Activated effector memory CD4-positive, alpha-beta T cell treated with anti-CD3 and anti-CD28 coated beads, Interleukin-2, amount 50 U/mL, for 16 hours (primary cell): ENCODE data around the gene GATA2.

Experiments used
- DNase-seq: peaks from one replicate; pipeline ENCODE4 v3.0.0-alpha.2; 2020

GATA2 gene

DNA sequence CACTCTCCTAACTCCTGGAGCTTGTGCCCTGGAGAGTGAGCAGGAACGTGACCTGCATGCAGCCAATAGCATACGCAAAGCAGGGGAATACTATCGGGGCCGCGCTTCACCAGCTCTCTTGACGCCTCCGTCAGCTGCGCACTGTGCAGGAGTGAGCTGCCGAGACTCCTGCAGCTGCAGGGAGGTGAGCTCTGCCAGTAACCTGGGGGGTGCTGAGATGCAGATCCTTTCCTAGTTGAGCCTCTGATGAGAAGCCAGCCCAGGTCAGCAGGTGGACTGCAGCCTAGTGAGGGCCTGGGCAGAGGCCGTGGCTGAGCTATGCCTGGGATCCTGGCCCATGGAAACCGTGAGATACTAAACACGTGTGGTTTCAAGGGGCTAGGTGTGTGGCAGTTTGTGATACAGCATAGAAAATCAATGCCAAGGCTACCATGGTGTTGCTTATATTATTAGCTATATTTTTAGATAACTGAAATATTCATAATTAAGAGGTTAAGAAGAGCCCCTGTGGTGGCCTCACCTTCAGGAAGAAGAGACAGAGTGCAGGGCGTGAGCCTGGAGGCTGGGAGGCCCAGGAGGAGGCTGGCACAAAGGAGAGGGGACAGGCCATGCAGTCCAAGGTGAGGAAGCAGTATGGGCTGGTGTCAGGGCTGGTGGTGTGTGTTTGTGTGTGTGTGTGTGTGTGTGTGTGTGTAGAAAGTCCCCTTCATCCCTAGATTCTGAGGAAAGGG is 20.4 kb downstream of the GATA2 start:
- no peak for DNase-seq

DNA sequence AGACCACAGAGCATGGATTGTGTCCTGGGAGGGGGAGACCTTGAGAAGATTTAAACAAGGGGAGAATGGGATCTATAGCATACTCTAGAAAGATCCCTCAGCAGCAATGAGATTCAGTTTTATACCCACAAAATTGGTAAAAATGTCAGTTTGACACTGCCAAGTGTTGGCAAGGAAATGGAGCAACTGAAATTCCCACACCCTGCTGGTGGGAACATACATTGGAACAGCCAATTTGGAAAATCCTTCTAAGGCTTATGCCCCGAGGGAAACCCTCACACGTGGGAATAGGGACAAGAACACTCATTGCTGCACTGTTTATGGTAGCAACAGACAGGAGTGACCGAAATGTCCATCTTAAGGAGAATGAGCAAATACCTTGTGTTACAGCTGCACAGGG is 21.3 kb downstream of the GATA2 start:
- DNase-seq, result no peak

DNA sequence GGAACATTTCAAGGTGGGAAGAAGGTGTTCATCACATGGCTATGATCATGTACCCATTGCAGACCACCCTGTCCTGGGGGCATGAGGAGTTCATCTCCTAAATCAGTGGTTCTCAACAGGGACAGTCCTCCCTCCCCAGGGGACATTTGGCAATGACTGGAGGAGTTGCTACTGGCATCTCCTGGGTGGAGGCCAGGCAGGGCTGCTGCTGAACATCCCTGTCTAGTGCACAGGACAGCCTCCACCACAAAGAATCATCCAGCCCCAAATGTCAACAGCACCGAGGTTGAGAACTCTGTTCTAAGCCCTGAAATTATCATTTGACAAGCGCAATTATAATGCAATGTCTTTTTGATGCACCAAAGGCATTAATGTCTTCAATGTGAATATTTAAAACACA is 21.9 kb downstream of the GATA2 start:
- DNase-seq, result no peak

DNA sequence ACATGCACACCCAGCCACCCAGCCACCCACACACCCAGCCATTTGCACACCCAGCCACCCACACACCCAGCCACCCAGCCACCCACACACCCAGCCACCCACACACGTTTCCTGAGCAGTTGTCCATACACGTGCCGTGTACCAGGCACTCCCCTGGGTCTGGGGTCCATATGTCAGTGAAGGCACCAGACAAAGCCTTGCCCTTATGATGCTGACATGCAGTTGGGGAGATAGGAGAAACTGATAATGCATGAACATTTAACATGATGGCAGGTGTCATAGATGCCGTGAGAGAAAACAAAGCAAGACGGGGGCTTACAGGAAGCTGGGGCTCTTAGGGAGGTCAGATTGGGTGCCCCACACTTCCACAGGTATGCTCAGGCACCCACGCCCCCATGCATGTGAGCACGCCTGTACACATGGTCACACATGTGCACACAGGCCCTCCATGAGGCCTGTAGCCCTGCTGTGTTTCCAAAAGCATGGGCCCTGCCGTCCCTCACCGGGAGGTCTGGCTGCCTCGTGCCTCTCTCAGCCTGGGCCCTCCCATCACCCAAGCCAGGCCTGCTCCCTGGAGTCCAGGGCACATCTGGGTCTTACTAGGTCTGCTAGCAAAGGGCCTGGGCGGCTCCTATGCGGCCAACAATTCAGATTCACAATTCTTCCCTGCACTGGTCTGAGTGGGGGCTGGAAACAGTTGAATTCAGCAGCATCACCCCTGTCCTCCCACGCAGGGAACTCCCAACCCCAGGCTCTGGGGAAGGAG is 22.7 kb downstream of the GATA2 start:
- no peak for DNase-seq

DNA sequence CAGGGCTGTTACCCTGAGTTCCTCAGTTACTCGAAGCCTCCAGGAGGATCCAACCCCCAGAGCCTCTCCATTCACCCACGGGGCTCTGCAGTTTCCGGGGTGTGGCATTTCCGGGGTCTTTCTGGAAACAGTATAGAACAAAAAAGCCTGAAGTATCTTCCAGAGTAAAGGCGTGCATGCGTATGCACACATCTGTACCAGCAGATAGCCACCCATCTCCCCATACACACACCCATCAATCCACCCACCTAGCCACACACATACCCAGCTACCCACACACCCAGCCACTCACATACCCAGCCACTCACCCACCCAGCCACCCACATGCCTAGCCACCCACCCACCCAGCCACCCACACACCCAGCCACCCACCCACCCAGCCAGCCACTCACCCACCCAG is 23.4 kb downstream of the GATA2 start:
- DNase-seq, result no peak

DNA sequence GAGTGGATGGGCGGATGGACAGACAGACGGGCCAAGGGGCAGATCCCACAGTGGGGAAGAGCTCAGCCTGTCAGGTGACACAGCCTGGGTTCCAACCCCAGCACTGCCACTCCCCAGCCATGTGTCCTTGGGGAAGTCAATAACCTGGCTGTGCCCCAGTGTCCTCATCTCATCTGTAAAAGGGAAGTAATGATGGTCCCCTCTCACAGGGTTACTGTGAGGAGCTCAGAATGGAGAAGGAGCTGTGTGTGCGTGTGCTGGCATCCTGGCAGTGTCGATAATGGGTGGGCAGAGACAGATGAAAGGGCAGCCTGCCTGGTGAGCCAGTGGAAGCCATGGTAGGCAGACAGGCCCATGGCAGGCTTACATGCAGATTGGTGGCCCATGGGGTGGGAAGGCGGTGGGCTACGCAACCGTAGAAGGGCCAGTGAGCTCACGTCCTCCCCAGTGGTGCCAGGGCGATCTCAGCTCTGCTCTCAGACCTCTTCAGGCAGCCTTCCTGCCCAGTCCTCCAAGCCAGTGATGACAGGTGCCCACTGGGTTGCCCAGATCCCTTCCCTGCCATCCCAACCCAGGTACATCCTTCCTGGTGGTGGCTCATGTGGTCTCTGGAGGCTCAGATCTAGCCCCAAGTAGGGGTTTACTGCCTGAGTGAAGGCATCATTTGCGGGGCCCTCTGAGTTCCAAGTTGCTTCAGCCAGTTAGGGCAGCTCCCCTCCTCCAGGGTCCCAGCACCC is 24.0 kb downstream of the GATA2 start:
- no peak for DNase-seq

DNA sequence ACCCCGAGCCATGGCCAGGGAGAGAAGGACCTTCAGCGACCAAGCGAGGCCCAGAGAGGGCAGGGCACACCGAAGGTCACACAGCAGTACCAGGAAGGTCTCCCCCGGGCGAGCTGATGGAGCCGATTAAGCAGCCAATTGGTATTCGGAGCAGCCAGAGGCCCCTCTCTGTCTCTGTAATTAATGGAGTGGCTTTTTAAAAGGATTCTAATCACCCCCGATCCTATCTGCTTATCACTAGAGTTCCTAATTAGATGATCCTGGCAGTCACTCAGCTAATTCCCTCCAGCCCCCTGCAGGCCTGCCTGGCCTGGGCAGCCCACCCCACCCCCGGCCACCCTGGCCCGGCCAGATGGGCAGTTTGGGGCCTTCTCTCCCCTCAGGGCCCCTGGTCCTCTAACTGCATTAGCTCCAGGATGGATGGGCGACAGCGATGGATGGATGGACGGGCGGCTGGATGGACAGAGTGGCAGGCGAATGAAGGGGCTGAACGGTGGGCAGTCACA is 24.7 kb downstream of the GATA2 start:
- DNase-seq, result no peak

DNA sequence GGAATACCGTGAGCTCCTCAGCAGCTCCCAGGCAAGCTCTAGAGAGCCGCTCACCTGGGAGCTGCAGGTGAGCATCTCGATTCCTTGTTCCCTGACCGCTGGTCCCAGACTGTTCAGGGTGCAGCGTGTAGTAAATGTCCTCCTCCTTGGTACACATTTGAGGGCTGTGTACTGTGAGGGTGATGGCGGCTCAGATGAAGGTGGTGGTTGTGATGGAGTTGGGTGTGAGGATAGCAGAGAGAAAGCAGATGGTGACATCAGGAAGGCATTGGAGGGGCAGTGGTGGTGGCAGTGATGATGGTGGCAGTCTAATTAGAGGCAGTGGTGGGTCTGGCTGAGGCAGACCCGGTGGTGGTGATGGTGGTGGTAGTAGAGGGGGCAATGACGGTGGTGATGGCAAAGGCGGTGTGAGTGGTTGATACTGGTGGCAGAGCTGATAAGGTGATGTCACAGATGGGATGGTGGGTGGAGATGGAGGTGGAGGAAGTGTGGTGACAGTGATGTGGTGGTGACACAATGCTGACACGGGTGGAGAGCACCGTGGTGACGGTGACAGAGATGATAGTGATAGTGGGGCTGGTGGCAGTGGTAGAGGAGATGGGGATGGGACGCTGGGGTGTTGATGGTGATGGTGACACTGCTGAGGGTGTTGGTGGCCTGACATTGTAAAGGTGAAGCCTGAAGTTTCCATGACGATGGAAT is 26.0 kb downstream of the GATA2 start, which contains the start of gene DNAJB8:
TSS of gene DNAJB8 (minus strand) at position 51 of the 702 bp plus-strand sequence. CDS start 3,645 bp downstream, outside the sequence.
- DNase-seq, result peak; percentile 71

DNA sequence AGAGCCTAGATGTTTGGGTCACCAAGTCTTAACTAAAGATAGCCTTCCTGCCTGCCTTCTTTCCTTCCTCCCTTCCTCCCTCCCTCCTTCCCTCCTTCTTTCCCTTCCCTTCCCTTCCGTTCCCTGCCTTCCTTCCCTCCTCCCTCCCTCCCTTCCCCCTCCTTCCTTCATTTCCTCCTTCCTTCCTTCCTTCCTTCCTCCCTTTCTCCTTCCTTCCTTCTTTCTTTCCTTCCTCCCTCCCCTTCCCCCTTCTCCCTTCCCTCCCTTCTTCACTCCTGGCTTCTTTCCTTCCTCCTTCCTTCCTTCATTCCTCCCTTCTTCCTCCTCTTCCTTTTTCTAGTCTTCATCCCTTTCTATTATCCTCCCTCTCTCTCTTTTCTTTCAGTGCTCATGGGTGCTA is 28.3 kb downstream of the GATA2 start:
- DNase-seq, result no peak

DNA sequence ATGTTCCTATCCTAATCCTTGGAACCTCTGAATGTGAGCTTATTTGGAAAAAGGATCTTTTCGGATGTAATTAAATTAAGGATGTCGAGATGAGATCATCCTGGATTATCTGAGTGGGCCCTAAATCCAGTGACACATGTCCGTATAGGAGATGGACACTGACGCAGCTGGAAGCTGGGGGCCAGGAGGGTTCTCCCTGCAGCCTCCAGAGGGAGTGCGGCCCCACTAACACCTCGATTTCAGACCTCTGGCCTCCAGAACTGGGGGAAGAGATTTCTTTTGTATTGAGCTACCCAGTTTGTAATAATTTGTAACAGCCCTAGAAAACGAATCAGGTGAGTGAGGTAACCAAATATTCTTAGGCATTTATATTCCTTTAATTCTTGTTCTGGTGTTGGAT is 28.8 kb downstream of the GATA2 start:
- DNase-seq, result no peak

DNA sequence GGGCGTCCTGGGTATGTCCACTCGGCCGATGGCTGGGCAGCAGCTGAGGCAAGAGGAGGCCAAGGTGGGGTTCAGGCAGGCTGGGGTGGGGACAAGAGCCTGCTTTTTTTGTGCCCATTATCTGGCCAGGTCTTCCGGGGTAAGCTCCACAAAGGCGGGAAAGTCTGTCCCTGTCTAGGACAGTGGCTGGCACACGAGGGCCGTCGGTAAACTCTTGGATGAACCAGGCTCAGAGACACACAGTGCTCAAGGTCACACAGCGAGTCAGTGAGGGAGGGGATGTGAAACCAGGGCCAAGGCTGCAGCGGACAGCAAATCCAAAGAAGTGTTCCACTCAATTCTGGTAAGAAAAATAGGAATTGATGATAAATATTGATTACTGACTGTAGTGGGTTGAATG is 29.2 kb downstream of the GATA2 start:
- no peak for DNase-seq

DNA sequence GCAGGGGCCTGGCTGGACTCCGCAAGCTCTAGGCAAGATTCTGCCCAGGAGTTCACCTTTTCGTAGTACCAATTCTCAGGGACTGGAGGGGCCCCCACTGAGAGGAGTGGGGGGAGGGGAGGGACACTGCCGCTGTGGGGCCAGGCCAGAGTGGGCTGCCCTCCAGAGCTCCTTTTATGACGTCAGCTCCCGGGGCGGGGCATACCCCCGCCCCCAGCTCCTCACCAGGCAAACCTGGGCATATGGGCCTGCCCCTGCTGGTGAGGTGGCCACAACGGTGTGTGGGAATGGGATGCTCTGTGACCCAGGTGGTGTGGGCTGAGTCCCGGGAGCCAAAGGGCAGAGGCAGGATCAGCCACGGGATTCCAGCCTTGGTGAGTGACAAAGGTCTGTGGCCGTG is 29.6 kb downstream of the GATA2 start:
- no peak for DNase-seq

DNA sequence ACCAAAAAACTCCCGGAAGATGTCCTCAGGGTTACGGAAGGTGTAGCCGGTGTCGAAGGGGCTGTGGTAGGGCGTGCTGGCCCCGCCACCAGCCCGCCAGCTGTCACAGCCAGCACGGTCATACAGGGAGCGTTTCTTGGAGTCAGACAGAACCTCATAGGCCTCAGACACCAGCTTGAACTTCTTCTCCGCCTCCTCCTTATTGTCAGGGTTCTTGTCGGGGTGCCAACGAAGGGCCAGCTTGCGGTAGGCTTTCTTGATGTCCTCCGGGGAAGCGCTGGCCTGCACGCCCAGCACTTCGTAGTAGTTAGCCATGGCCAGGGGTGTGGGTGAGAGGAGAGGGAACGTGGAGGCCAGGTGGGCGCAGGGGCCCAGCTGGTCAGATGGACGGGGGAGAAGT is 30.1 kb downstream of the GATA2 start:
- no peak for DNase-seq

DNA sequence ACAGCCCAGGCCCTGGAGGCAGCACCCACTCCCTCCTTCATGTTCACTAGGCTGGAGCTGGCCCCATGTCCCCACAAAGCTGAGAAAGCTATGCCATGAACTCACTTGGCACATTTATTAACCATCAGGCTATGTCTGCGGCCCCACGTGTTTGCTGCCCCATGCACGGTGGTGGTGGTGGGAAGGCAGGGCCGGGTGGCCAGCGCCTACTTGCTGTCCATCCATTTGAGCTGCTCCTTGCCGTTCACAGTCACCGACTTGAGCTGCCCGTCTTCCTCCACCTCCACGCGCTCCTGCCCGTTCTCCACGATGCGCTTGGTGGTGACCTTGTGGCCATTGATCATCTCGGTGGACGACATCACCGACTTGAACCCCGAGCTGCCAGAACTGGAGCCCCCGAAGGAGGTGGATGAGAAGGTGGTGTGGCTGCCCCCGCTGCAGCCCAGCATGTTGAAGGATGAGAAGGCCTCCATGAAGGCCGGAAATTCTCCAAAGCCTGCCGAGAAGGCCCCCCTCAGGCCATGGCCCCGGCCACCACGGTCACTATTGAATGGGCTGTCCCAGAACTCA is 30.6 kb downstream of the GATA2 start:
- no peak for DNase-seq

DNA sequence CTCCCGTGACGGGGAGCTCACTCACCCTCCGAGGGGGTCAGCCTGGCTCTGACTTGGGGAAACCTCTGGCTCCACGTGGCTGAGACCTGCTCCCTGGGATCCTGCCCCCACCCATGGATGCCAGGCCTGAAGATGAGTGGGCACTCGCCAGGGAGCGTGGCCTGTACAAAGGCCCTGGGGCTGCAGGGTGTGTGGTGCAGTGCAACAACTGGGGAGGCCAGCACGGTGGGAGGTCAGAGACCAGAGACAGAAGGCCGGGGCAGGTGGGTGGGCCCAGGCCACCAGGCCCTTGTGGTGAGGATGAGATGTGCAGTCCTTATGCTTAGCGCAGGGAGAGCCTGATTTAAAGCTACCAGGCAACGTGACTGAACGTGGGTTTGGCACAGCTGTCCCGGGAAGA is 31.3 kb downstream of the GATA2 start:
- DNase-seq, result no peak

DNA sequence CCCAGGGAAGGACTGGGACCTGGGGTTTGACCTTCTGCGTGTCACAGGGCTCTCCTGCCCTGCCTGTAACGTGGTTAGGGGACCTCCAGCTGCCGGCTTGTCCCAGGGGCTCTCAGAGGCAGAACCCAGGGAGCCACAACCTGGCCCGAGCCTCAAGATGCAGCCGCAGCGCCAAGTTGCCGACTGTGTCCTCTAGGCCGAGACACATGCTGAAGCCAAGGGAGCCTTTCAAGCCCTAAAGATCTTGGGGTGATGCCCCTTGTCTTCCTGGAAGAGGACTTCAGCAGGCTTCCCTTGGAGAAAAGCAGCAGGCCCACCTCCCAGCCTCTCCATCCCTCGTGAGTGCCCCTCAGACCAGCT is 33.6 kb downstream of the GATA2 start:
- DNase-seq, result no peak

DNA sequence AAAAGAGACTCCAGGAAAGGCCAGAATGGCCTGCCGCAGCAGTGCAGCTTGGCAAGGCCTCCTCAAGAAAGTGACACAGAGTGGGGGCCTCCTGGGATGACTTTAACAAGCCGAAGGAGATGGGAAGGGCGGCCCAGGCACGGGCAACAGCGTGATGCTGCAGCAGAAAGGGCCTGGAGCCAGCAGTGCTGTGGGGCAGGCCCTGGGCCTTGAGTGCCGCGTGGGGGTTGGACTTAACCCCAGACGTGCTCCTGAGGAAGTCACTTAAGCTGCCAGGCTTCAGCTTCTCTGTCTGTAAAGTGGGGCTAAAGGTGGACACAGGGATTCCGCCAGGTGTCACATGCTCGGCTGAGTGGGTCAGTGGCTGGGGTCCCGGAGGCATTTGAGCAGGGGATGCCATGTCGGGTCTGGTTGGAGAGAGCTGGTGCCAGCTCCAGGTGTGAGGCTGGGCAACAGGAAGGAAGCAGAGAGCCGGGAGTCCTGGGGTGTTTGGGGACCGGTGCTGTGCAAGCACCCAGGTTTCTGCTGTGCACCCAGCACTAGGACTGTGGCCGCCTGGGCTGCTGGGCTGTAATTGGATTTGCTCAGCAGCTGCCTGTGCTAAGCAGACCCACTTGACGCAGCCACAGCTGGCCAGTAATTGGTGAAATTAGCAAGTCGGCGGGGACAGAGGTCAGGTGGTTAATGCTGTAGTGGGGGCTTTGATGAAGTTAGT is 34.1 kb downstream of the GATA2 start:
- no peak for DNase-seq

DNA sequence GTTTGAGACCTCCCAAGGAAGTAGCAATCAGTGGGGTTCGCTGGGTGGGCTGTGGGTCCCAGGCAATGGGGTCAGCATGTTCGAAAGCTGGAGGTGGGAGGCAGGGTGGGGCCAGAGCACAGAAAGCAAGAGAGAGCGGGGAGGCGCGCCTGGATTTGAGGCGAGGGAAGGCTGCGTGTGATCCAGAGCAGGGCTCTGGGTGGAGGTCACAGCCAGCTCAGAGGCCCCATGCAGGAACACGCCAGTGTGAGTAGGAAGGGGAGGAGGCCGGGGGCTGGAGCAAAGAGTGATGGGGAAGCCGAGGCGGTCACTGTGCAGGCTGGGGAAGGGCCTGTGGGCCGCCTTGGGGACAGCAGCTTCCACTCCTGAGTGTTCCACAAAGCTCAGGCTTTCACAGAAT is 35.1 kb downstream of the GATA2 start:
- no peak for DNase-seq

DNA sequence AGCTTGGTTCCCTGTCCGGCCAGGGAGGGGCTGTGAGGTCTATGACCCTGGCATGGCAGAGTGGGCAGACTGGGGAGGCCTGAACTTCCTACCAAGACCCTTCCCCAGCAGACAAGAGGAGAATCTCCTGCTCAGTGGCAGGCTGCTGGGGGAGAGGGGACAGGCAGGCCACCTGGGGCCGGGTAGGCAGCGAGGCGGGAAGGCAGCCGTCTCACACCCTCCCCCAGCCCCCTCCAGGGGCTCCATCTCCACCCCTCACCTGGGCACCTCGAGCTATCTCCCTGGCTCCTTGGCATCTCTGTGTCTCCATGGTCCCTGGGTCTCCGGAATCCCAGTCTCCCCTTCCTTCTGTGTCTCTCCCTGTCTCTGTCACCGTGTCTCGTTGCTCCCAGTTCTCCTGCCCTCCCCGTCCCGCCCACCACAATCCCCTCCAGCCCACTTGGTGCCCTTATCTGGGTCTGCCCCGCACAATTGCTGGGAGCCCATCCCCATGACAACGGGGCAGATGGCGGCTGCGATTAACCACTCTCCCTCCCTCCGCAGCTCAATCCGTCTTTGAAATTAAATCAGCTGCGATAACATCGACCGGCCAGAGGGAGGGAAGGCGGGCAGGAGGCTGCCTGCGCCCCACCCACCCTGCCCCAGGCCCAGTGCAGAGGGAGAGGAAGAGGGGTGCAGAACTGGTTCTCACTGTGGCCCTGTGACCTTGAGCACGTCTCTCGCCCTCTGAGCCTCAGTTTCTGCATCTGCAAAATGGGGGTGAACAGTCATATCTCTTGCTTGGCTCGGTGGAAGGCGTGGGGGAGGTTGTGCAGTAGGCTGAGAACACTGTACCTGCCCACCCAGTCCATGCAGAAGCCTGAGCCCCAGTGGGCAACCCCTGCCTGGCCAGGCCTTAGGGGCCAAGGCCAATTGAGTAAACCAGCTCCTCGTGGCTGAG is 36.0 kb downstream of the GATA2 start:
- no peak for DNase-seq

DNA sequence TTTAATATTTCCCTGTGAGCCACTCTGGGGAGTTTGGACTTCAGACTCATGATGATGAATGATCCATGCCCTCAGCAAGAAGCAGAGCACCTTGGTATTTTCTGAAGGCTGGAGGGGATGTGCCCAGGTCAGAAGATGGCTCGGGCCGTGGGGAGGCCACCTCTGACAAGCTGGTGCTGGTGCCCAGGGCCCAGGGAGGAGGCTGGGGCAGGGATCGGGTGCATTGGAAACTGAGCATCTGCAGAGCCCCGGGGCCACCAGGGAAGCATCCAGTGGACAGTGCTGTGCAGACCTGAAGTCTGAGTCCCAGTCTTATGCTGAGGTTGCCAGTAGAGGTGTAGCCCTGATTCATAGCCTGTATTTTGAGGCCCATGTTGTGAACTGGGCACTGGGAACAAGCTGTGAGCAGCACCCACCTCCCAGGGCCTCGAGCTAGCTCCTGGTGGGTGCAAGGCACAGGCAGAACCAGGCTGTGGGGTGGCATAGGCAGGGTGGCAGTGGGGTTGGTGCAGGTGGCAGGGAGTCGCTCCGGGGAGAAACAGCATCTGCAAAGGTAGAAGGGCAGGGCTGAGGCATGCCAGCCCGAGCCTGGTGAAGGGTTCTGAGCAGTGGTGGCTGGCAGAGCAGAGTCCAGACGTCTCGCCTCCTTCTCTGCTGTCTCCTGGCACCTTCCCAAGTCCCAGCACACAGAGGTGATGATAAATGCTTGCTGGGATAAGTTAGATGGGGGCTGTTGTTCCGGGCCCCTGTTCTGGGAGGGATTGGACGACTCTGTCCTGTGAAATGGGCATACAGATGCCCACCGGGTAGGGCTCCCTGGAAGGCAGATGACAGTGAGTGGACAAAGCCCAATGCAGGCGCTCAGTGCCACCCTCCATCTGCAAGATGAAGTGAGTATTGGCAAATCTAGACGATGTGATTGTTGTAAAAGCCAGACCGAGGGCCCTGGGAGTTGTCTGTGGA is 36.9 kb downstream of the GATA2 start:
- no peak for DNase-seq
